Neural progenitor cell (in vitro differentiated cells): ENCODE data around the gene SDR9C7. TPM values are rescaled to one million over a fixed set of nuclear protein-coding genes. Genes with fewer than 3 reads are reported as not detected.
"Not testable (repeated sequence)": the region's sequence is repeated elsewhere in the genome, so short reads cannot be mapped to it uniquely, and the experiment has no call there.

ENCODE experiments used
- DNase-seq: peaks from one replicate; pipeline ENCODE4 v3.0.0-alpha.2; 2016; ENCODE audit warnings: low spot score
- H2AFZ ChIP-seq: fragments of 200-600 bp; sonication (generic); replicated peaks from 2 replicates; pipeline ENCODE4 v1.6.1; 2016; ENCODE audit warnings: antibody characterized with exemption
- H3F3A ChIP-seq: fragments of 200-600 bp; sonication (generic); 2 replicates; pipeline ENCODE4 v1.6.1; 2016; ENCODE audit warnings: antibody characterized with exemption, low read depth
- H3K27ac ChIP-seq: fragments of 200-600 bp; sonication (generic); 2 replicates; pipeline ENCODE4 v1.5.1; 2016; ENCODE audit warnings: mild to moderate bottlenecking
- H3K27me3 ChIP-seq: fragments of 200-600 bp; sonication (generic); 2 replicates; pipeline ENCODE4 v1.6.1; 2016; ENCODE audit warnings: mild to moderate bottlenecking, moderate library complexity
- H3K36me3 ChIP-seq: fragments of 200-600 bp; sonication (generic); 2 replicates; pipeline ENCODE4 v1.5.1; 2016
- H3K4me1 ChIP-seq: fragments of 200-600 bp; sonication (generic); 2 replicates; pipeline ENCODE4 v1.6.1; 2016; ENCODE audit warnings: mixed run types
- H3K4me2 ChIP-seq: fragments of 200-600 bp; sonication (generic); 2 replicates; pipeline ENCODE4 v1.6.1; 2016
- H3K4me3 ChIP-seq: fragments of 200-600 bp; sonication (generic); 2 replicates; pipeline ENCODE4 v1.5.1; 2016
- H3K79me2 ChIP-seq: fragments of 200-600 bp; sonication (generic); 2 replicates; pipeline ENCODE4 v1.6.1; 2016; ENCODE audit warnings: low read depth
- H3K9ac ChIP-seq: fragments of 200-600 bp; sonication (generic); 2 replicates; pipeline ENCODE4 v1.6.1; 2016
- H3K9me3 ChIP-seq: fragments of 200-600 bp; sonication (generic); 2 replicates; pipeline ENCODE4 v1.5.1; 2016; ENCODE audit warnings: low read depth
- H4K20me1 ChIP-seq: fragments of 200-600 bp; sonication (generic); 2 replicates; pipeline ENCODE4 v1.6.1; 2016; ENCODE audit warnings: low read depth
- H3K27ac Mint-ChIP-seq: 3 replicates; pipeline ENCODE4 v1.8.0; 2021; ENCODE audit warnings: mixed read lengths
- H3K27me3 Mint-ChIP-seq: 2 replicates; pipeline ENCODE4 v1.8.0; 2022; ENCODE audit warnings: low read depth, mild to moderate bottlenecking, inconsistent platforms, moderate library complexity, mixed read lengths; ENCODE audit not compliant: insufficient read depth
- H3K36me3 Mint-ChIP-seq: 3 replicates; pipeline ENCODE4 v1.8.0; 2021; ENCODE audit warnings: mixed read lengths
- H3K4me1 Mint-ChIP-seq: 3 replicates; pipeline ENCODE4 v1.8.0; 2021; ENCODE audit warnings: mixed read lengths
- H3K4me3 Mint-ChIP-seq: 3 replicates; pipeline ENCODE4 v1.8.0; 2021; ENCODE audit warnings: mild to moderate bottlenecking, moderate library complexity, mixed read lengths
- H3K9me3 Mint-ChIP-seq: 3 replicates; pipeline ENCODE4 v1.8.0; 2020; ENCODE audit warnings: mixed read lengths
- CTCF ChIP-seq: fragments of 200-600 bp; sonication (generic); IDR thresholded peaks from 2 replicates; pipeline ENCODE4 v1.5.1; 2017; ENCODE audit warnings: antibody characterized with exemption, mild to moderate bottlenecking
- EZH2 ChIP-seq: fragments of 200-600 bp; sonication (generic); IDR thresholded peaks from 2 replicates; pipeline ENCODE4 v1.6.1; 2017; ENCODE audit warnings: antibody characterized with exemption, mild to moderate bottlenecking, moderate library complexity
- total RNA-seq: library from RNA; depleted of rRNA; stranded (reverse); fragments of >200 nt; gene quantifications from 2 replicates; pipeline ENCODE4 v1.2.3, GENCODE V29; 2015; ENCODE audit warnings: low replicate concordance

Gene SDR9C7
- total RNA-seq, 1 donor from 2014 or later, result 0.32 TPM

GRCh38 chr12:56978397-56979138 lies 44.4 kb upstream of the SDR9C7 start:
- Mint-ChIP-seq H3K4me3 (no peak overlapping the region), H3K27me3 (no peaks in the 10 kb centered on the region), H3K4me1 (no peaks in the 10 kb centered on the region), H3K36me3 (no peaks in the 10 kb centered on the region), H3K9me3 (no peaks in the 10 kb centered on the region), H3K27ac (no peak overlapping the region)
- no peak for TF ChIP-seq EZH2
- no peak for TF ChIP-seq CTCF
- H3K4me2 ChIP-seq, result no peak overlapping the region
- no peaks in the 10 kb centered on the region for H3K79me2 ChIP-seq
- H3F3A ChIP-seq, result no peaks in the 10 kb centered on the region
- no peaks in the 10 kb centered on the region for H3K27me3 ChIP-seq
- H3K36me3 ChIP-seq, result no peaks in the 10 kb centered on the region
- no peak overlapping the region for H3K9ac ChIP-seq
- no peaks in the 10 kb centered on the region for H4K20me1 ChIP-seq
- DNase-seq, result no peak
- no peak overlapping the region for H3K27ac ChIP-seq
- H2AFZ ChIP-seq, result no peak overlapping the region
- no peaks in the 10 kb centered on the region for H3K4me1 ChIP-seq
- no peaks in the 10 kb centered on the region for H3K9me3 ChIP-seq
- no peak overlapping the region for H3K4me3 ChIP-seq

- H3K36me3 Mint-ChIP-seq, H3K9me3 Mint-ChIP-seq, H3K27me3 ChIP-seq, H3K27ac ChIP-seq, H3K4me3 ChIP-seq, H3K36me3 ChIP-seq, H3F3A ChIP-seq, H3K27me3 Mint-ChIP-seq, H3K4me1 Mint-ChIP-seq, H3K4me2 ChIP-seq, H2AFZ ChIP-seq, H3K9me3 ChIP-seq, H3K79me2 ChIP-seq, H4K20me1 ChIP-seq, H3K9ac ChIP-seq, DNase-seq, H3K27ac Mint-ChIP-seq, H3K4me3 Mint-ChIP-seq, H3K4me1 ChIP-seq: not testable (repeated sequence)
These were observed 43.2 kb upstream of the SDR9C7 start for GRCh38 chr12:56977361-56977760.

GRCh38 chr12:56974224-56974623 lies 40.0 kb upstream of the SDR9C7 start:
- H3K9me3 ChIP-seq, H3K27ac ChIP-seq, H3K4me1 ChIP-seq, H3K27ac Mint-ChIP-seq, DNase-seq, H3K27me3 ChIP-seq, H4K20me1 ChIP-seq, H3F3A ChIP-seq, H3K4me2 ChIP-seq, H3K9me3 Mint-ChIP-seq, H3K4me1 Mint-ChIP-seq, H3K4me3 Mint-ChIP-seq, H3K4me3 ChIP-seq, H3K27me3 Mint-ChIP-seq, H3K79me2 ChIP-seq, H3K36me3 ChIP-seq, H2AFZ ChIP-seq, H3K9ac ChIP-seq, H3K36me3 Mint-ChIP-seq: not testable (repeated sequence)

GRCh38 chr12:56968910-56969309 lies 34.7 kb upstream of the SDR9C7 start:
- H3K4me3 ChIP-seq, H3K36me3 ChIP-seq, H3K4me1 Mint-ChIP-seq, DNase-seq, H3K4me2 ChIP-seq, H3K36me3 Mint-ChIP-seq, H3K9ac ChIP-seq, H3K4me1 ChIP-seq, H3K9me3 ChIP-seq, H3K27ac ChIP-seq, H2AFZ ChIP-seq, H3K4me3 Mint-ChIP-seq, H3F3A ChIP-seq, H4K20me1 ChIP-seq, H3K27me3 ChIP-seq, H3K27me3 Mint-ChIP-seq, H3K79me2 ChIP-seq: not testable (repeated sequence)
- Mint-ChIP-seq H3K27ac (peak overlapping the region; percentile 8), H3K9me3 (peaks cover 20% of the 10 kb centered on the region)

- H3K4me1 ChIP-seq, H3F3A ChIP-seq, H3K4me1 Mint-ChIP-seq, H3K36me3 Mint-ChIP-seq, H3K9me3 ChIP-seq, H4K20me1 ChIP-seq, H3K27ac ChIP-seq, H3K27ac Mint-ChIP-seq, H3K4me2 ChIP-seq, H2AFZ ChIP-seq, H3K79me2 ChIP-seq, H3K36me3 ChIP-seq, H3K9ac ChIP-seq, DNase-seq, H3K4me3 ChIP-seq, H3K27me3 ChIP-seq, H3K4me3 Mint-ChIP-seq: not testable (repeated sequence)
- Mint-ChIP-seq H3K9me3 (peaks cover 29% of the 10 kb centered on the region), H3K27me3 (peaks cover 12% of the 10 kb centered on the region)
These were observed 31.9 kb upstream of the SDR9C7 start for GRCh38 chr12:56965997-56966642.

- not testable (repeated sequence) for H3K9ac ChIP-seq, H2AFZ ChIP-seq
These were observed 30.9 kb upstream of the SDR9C7 start for GRCh38 chr12:56965124-56965523.

GRCh38 chr12:56963557-56963956 lies 29.3 kb upstream of the SDR9C7 start:
- H3K36me3 ChIP-seq, DNase-seq, H3K4me3 ChIP-seq, H3K4me2 ChIP-seq, H2AFZ ChIP-seq, H3K9me3 ChIP-seq, H3K27me3 ChIP-seq, H3K79me2 ChIP-seq, H4K20me1 ChIP-seq, H3K4me3 Mint-ChIP-seq, H3K36me3 Mint-ChIP-seq, H3K4me1 Mint-ChIP-seq, H3K27ac ChIP-seq, H3K27ac Mint-ChIP-seq, H3F3A ChIP-seq, H3K4me1 ChIP-seq, H3K9ac ChIP-seq: not testable (repeated sequence)
- Mint-ChIP-seq H3K27me3 (peaks cover 11% of the 10 kb centered on the region), H3K9me3 (peaks cover 35% of the 10 kb centered on the region)

More at GRCh38 chr12:56965124-56965523, 30.9 kb upstream of the SDR9C7 start:
- H3K9me3 ChIP-seq, H3K27ac Mint-ChIP-seq, H4K20me1 ChIP-seq, H3K79me2 ChIP-seq, H3K27me3 ChIP-seq, H3K4me3 ChIP-seq, H3K36me3 Mint-ChIP-seq, H3K4me1 Mint-ChIP-seq, H3K4me3 Mint-ChIP-seq, H3K4me2 ChIP-seq, H3K4me1 ChIP-seq, H3K27ac ChIP-seq, DNase-seq, H3F3A ChIP-seq, H3K36me3 ChIP-seq: not testable (repeated sequence)
- peaks cover 12% of the 10 kb centered on the region for H3K27me3 Mint-ChIP-seq
- peaks cover 32% of the 10 kb centered on the region for H3K9me3 Mint-ChIP-seq
